HEK293 (cell line): Measurements from ENCODE around the gene KCNMB2.

Experiments
- CTCF ChIA-PET: fragments of 350-600 bp; formaldehyde crosslinking; extraction: SDS; loops from one replicate; lab custom pipeline; 2021; ENCODE audit warnings: antibody characterized with exemption; lab: Yijun Ruan, JAX
- POLR2A ChIA-PET: fragments of 300-600 bp; formaldehyde crosslinking; extraction: SDS; loops from one replicate; lab custom pipeline; 2020; ENCODE audit warnings: antibody characterized with exemption, inconsistent platforms; lab: Yijun Ruan, JAX
- H3K27ac ChIP-seq: fragments of 200-500 bp; sonication (Bioruptor generic); 2 replicates; pipeline ENCODE4 v1.5.1; 2014; ENCODE audit warnings: low read depth, low read length, control low read depth, inconsistent platforms; ENCODE audit errors: extremely low read depth
- H3K36me3 ChIP-seq, 2 experiments: fragments of 200-500 bp in 1 of 2; sonication (Bioruptor generic) in 1 of 2; 1 replicate in 1 of 2; 2 replicates in 1 of 2; pipeline ENCODE4 v1.5.1; 2014 to 2017; ENCODE audit warnings: inconsistent platforms in 2 of 2, low read length in 2 of 2; ENCODE audit not compliant: control insufficient read depth in 2 of 2, insufficient read depth in 1 of 2
- H3K4me1 ChIP-seq: fragments of 200-500 bp; sonication (Bioruptor generic); 2 replicates; pipeline ENCODE4 v1.5.1; 2014; ENCODE audit warnings: mild to moderate bottlenecking, low read length, inconsistent platforms; ENCODE audit not compliant: control insufficient read depth, insufficient read depth
- H3K4me3 ChIP-seq: 2 replicates; pipeline ENCODE4 v1.5.1; 2011; ENCODE audit warnings: low read depth, mild to moderate bottlenecking, control low read depth, low read length, moderate library complexity
- H3K9me3 ChIP-seq: fragments of 200-500 bp; sonication (Bioruptor generic); 2 replicates; pipeline ENCODE4 v1.5.1; 2014; ENCODE audit warnings: low read depth, low read length, inconsistent platforms; ENCODE audit not compliant: control insufficient read depth, insufficient read depth
- HOXD13 ChIP-seq: sonication (generic); formaldehyde crosslinking; IDR thresholded peaks from 2 replicates; pipeline ENCODE4 v1.8.0; 2022; ENCODE audit warnings: missing genetic modification reagents, borderline replicate concordance
- ZBTB17 ChIP-seq: fragments of 450-650 bp; formaldehyde crosslinking; IDR thresholded peaks from 2 replicates; pipeline ENCODE4 v1.5.1; 2016; ENCODE audit warnings: missing biosample characterization, missing genetic modification characterization
- ZFP41 ChIP-seq: fragments of 450-650 bp; formaldehyde crosslinking; IDR thresholded peaks from 2 replicates; pipeline ENCODE4 v1.5.1; 2016; ENCODE audit warnings: missing biosample characterization, missing genetic modification characterization, borderline replicate concordance
- ZFP69B ChIP-seq: fragments of 450-650 bp; formaldehyde crosslinking; IDR thresholded peaks from 2 replicates; pipeline ENCODE4 v1.5.1; 2016; ENCODE audit warnings: missing biosample characterization, missing genetic modification characterization
- ZNF114 ChIP-seq: fragments of 450-650 bp; formaldehyde crosslinking; IDR thresholded peaks from 2 replicates; pipeline ENCODE4 v1.5.0; 2017; ENCODE audit warnings: missing biosample characterization, missing genetic modification characterization
- ZNF121 ChIP-seq: fragments of 450-650 bp; formaldehyde crosslinking; IDR thresholded peaks from 2 replicates; pipeline ENCODE4 v1.5.1; 2016; ENCODE audit warnings: missing biosample characterization, missing genetic modification characterization
- ZNF211 ChIP-seq: fragments of 450-650 bp; formaldehyde crosslinking; IDR thresholded peaks from 2 replicates; pipeline ENCODE4 v1.5.1; 2016; ENCODE audit warnings: low read depth, missing biosample characterization, missing genetic modification characterization
- ZNF221 ChIP-seq: fragments of 450-650 bp; formaldehyde crosslinking; IDR thresholded peaks from 2 replicates; pipeline ENCODE4 v1.5.1; 2017; ENCODE audit warnings: missing biosample characterization, missing genetic modification characterization, borderline replicate concordance
- ZNF341 ChIP-seq: fragments of 450-650 bp; formaldehyde crosslinking; IDR thresholded peaks from 2 replicates; pipeline ENCODE4; 2016; ENCODE audit warnings: low read depth, missing biosample characterization, missing genetic modification characterization
- ZNF530 ChIP-seq: fragments of 450-650 bp; formaldehyde crosslinking; IDR thresholded peaks from 2 replicates; pipeline ENCODE4 v1.5.1; 2016; ENCODE audit warnings: low read depth, missing biosample characterization, missing genetic modification characterization
- ZNF548 ChIP-seq: fragments of 450-650 bp; formaldehyde crosslinking; IDR thresholded peaks from 2 replicates; pipeline ENCODE4 v1.5.1; 2016; ENCODE audit warnings: missing biosample characterization, missing genetic modification characterization
- ZNF626 ChIP-seq: fragments of 450-650 bp; sonication (Bioruptor Pico); formaldehyde crosslinking; IDR thresholded peaks from 2 replicates; pipeline ENCODE4 v1.5.1; 2018; ENCODE audit warnings: missing biosample characterization, missing genetic modification characterization, inconsistent platforms
- ZNF629 ChIP-seq: fragments of 450-650 bp; formaldehyde crosslinking; IDR thresholded peaks from 2 replicates; pipeline ENCODE4 v1.5.1; 2017; ENCODE audit warnings: missing biosample characterization, missing genetic modification characterization
- ZNF654 ChIP-seq: fragments of 450-650 bp; formaldehyde crosslinking; IDR thresholded peaks from 2 replicates; pipeline ENCODE4 v1.5.1; 2016; ENCODE audit warnings: low read depth, missing biosample characterization, missing genetic modification characterization
- ZNF670 ChIP-seq: fragments of 450-650 bp; formaldehyde crosslinking; IDR thresholded peaks from 2 replicates; pipeline ENCODE4 v1.5.1; 2016; ENCODE audit warnings: missing biosample characterization, missing genetic modification characterization, low read depth
- ZSCAN16 ChIP-seq: fragments of 450-650 bp; formaldehyde crosslinking; IDR thresholded peaks from 2 replicates; pipeline ENCODE4 v1.5.1; 2016; ENCODE audit warnings: missing biosample characterization, missing genetic modification characterization
- TF ChIP-seq, protein P1 (sequence below): fragments of 450-650 bp; formaldehyde crosslinking; IDR thresholded peaks from 2 replicates; pipeline ENCODE4 v1.5.1; 2016; ENCODE audit warnings: missing biosample characterization, missing genetic modification characterization
- TF ChIP-seq, protein P2 (sequence below): fragments of 450-650 bp; formaldehyde crosslinking; conservative IDR thresholded peaks from 2 replicates; pipeline ENCODE4 v1.5.1; 2016; ENCODE audit warnings: low read depth, missing biosample characterization, missing genetic modification characterization
- TF ChIP-seq, protein P3 (sequence below): fragments of 450-650 bp; formaldehyde crosslinking; IDR thresholded peaks from 2 replicates; pipeline ENCODE4 v1.5.1; 2016; ENCODE audit warnings: missing biosample characterization, missing genetic modification characterization, low read depth
- TF ChIP-seq, protein P4 (sequence below): fragments of 450-650 bp; formaldehyde crosslinking; IDR thresholded peaks from 2 replicates; pipeline ENCODE4 v1.5.1; 2016; ENCODE audit warnings: missing biosample characterization, missing genetic modification characterization

The KCNMB2 gene

DNA sequence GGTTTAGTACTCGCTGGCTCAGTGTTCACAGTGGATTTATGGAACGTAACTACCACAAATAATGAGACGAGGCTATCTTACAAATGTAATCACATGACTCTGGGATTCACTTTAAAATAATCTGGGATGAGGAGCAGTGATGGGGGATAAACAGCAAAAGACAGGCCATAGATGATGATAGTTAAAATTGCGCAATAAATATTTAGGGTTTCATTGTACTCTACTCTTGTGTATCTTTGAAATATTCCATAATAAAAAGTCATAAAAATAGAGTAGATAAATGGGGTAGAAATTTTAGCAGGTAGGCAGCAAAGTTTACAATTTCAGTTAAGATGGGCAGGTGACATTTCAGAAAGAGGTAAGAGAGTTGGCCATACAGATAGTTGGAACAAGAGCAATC lies 196.6 kb downstream of the KCNMB2 start:
- Histone ChIP-seq H3K4me3 (no peak overlapping the region), H3K9me3 (no peaks in the 10 kb centered on the region), H3K27ac (no peak overlapping the region), H3K36me3 (no peaks in the 10 kb centered on the region), H3K4me1 (no peaks in the 10 kb centered on the region)
- POLR2A ChIA-PET = no interaction called here
- TF ChIP-seq ZNF654 (no peak), ZNF121 (no peak), ZNF629 (tag by site-specific recombination) (no peak), ZNF530 (no peak)
- TF ChIP-seq, protein P1, sequence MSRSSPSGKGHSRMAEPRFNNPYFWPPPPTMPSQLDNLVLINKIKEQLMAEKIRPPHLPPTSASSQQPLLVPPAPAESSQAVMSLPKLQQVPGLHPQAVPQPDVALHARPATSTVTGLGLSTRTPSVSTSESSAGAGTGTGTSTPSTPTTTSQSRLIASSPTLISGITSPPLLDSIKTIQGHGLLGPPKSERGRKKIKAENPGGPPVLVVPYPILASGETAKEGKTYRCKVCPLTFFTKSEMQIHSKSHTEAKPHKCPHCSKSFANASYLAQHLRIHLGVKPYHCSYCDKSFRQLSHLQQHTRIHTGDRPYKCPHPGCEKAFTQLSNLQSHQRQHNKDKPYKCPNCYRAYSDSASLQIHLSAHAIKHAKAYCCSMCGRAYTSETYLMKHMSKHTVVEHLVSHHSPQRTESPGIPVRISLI (tag by site-specific recombination) = no peak
- CTCF ChIA-PET = no interaction called here

DNA sequence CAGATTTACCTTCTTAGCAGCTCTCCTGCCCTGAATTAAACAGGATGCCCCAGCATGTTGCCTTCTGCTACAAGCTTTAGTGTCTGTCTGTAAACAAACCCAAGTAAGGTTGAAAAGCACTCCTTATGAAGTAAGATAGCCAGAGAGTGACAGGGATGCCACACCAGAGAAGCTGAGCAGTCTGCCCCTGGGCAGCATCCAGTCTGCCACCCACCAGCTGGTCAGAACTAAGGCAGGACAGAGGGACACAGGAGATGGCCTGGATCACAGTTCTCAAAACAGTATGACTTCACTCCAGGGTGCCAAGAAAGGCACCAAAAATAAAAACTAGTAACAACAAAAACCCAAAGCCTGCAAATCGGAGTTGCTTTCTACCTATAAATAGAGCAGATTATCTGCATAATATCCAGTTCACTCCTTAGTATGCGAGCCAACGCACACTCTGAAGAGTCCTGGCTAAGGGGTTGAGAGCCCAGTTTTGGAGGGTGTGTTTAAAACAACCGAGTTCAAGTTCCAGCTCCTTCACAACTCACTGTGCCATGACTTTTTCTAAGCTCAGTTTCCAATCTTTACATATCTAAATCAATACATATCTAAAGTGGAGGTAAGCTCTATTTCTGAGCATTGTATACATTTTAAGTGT lies 198.9 kb downstream of the KCNMB2 start:
- CTCF ChIA-PET = no interaction called here
- no peaks in the 10 kb centered on the region for H3K36me3 ChIP-seq
- POLR2A ChIA-PET = no interaction called here
- H3K4me1 ChIP-seq = no peaks in the 10 kb centered on the region
- TF ChIP-seq ZFP69B (tag by site-specific recombination) (no peak), ZBTB17 (tag by site-specific recombination) (no peak), ZNF114 (tag by site-specific recombination) (no peak), ZNF221 (no peak), ZNF548 (tag by site-specific recombination) (no peak), ZFP41 (tag by site-specific recombination) (no peak), ZNF211 (tag by site-specific recombination) (no peak), ZSCAN16 (tag by site-specific recombination) (no peak), ZNF341 (tag by site-specific recombination) (no peak), HOXD13 (CRISPR knock-in tag) (no peak), ZNF670 (tag by site-specific recombination) (no peak), ZNF626 (no peak)
- TF ChIP-seq, protein P2, sequence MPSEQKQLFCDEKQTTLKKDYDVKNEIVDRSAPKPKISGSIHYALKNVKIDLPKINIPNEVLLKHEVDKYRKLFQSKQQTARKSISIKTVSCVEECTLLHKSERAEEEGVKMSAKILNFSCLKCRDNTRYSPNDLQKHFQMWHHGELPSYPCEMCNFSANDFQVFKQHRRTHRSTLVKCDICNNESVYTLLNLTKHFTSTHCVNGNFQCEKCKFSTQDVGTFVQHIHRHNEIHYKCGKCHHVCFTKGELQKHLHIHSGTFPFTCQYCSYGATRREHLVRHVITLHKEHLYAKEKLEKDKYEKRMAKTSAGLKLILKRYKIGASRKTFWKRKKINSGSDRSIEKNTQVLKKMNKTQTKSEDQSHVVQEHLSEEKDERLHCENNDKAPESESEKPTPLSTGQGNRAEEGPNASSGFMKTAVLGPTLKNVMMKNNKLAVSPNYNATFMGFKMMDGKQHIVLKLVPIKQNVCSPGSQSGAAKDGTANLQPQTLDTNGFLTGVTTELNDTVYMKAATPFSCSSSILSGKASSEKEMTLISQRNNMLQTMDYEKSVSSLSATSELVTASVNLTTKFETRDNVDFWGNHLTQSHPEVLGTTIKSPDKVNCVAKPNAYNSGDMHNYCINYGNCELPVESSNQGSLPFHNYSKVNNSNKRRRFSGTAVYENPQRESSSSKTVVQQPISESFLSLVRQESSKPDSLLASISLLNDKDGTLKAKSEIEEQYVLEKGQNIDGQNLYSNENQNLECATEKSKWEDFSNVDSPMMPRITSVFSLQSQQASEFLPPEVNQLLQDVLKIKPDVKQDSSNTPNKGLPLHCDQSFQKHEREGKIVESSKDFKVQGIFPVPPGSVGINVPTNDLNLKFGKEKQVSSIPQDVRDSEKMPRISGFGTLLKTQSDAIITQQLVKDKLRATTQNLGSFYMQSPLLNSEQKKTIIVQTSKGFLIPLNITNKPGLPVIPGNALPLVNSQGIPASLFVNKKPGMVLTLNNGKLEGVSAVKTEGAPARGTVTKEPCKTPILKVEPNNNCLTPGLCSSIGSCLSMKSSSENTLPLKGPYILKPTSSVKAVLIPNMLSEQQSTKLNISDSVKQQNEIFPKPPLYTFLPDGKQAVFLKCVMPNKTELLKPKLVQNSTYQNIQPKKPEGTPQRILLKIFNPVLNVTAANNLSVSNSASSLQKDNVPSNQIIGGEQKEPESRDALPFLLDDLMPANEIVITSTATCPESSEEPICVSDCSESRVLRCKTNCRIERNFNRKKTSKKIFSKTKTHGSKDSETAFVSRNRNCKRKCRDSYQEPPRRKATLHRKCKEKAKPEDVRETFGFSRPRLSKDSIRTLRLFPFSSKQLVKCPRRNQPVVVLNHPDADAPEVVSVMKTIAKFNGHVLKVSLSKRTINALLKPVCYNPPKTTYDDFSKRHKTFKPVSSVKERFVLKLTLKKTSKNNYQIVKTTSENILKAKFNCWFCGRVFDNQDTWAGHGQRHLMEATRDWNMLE (tag by site-specific recombination) = no peak
- TF ChIP-seq, protein P1 (tag by site-specific recombination) = no peak
- TF ChIP-seq, protein P3, sequence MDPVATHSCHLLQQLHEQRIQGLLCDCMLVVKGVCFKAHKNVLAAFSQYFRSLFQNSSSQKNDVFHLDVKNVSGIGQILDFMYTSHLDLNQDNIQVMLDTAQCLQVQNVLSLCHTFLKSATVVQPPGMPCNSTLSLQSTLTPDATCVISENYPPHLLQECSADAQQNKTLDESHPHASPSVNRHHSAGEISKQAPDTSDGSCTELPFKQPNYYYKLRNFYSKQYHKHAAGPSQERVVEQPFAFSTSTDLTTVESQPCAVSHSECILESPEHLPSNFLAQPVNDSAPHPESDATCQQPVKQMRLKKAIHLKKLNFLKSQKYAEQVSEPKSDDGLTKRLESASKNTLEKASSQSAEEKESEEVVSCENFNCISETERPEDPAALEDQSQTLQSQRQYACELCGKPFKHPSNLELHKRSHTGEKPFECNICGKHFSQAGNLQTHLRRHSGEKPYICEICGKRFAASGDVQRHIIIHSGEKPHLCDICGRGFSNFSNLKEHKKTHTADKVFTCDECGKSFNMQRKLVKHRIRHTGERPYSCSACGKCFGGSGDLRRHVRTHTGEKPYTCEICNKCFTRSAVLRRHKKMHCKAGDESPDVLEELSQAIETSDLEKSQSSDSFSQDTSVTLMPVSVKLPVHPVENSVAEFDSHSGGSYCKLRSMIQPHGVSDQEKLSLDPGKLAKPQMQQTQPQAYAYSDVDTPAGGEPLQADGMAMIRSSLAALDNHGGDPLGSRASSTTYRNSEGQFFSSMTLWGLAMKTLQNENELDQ (tag by site-specific recombination) = no peak
- TF ChIP-seq, protein P4, sequence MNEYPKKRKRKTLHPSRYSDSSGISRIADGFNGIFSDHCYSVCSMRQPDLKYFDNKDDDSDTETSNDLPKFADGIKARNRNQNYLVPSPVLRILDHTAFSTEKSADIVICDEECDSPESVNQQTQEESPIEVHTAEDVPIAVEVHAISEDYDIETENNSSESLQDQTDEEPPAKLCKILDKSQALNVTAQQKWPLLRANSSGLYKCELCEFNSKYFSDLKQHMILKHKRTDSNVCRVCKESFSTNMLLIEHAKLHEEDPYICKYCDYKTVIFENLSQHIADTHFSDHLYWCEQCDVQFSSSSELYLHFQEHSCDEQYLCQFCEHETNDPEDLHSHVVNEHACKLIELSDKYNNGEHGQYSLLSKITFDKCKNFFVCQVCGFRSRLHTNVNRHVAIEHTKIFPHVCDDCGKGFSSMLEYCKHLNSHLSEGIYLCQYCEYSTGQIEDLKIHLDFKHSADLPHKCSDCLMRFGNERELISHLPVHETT = no peak
- no peak overlapping the region for H3K4me3 ChIP-seq
- H3K9me3 ChIP-seq = no peaks in the 10 kb centered on the region
- H3K27ac ChIP-seq = no peak overlapping the region
